ENCODE results near the gene PEX14. TPM values are rescaled to one million over a fixed set of nuclear protein-coding genes. Genes with fewer than 3 reads are reported as not detected.

The PEX14 gene
- total and polyA plus RNA-seq, 2 experiments from 2014 or later, result 10.0 to 20.9 TPM

DNA sequence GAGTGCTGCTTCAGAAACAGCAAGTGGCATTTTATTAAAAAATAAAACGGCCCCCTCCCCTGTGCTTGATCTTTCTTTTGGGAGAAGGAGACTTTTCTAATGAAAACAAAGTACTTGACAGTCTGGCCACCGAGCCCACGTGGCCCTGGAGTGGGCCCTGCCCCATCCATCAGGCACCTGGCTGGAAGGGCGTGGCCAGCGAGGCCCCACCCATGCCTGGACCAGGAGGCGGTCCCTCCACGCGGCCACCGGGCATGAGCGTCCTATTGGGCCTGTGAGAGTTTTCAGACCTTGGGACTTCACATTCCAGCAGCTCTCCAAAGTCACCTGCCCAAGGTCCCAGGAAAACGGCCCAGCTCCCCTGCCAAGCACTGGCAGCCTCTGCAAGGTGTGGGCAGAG lies 177.0 kb downstream of the PEX14 start:
- Histone ChIP-seq H3K27me3 (peaks cover 5% of the 10 kb centered on the region), H3K79me2 (no peaks in the 10 kb centered on the region), H3K4me3 (no peak overlapping the region), H3K9me3 (ENCODE audit: low read depth) (no peaks in the 10 kb centered on the region), H4K20me1 (ENCODE audit: insufficient read depth, poor library complexity, severe bottlenecking) (no peaks in the 10 kb centered on the region), H3K4me2 (no peak overlapping the region), H3K27ac (no peak overlapping the region), H2AFZ (no peak overlapping the region), H3K4me1 (ENCODE audit: insufficient read depth) (no peaks in the 10 kb centered on the region), H3K36me3 (replicated peaks; ENCODE audit: insufficient read depth, low read depth) (no peaks in the 10 kb centered on the region), H3K9me2 (replicated peaks; ENCODE audit: insufficient read depth) (no peaks in the 10 kb centered on the region)
- WGBS (ENCODE audit: low lambda C conversion rate, missing lambda C conversion rate), result 74% methylated on average over 11 of the region's 11 CpGs
- TF ChIP-seq EZH2 (IDR thresholded peaks at IDR 0.05; ENCODE audit: borderline replicate concordance) (no peak), EZH2phosphoT487 (IDR thresholded peaks at IDR 0.05; ENCODE audit: low read depth, severe bottlenecking, unreplicated experiment) (no peak)
- TF ChIP-seq, protein P1, sequence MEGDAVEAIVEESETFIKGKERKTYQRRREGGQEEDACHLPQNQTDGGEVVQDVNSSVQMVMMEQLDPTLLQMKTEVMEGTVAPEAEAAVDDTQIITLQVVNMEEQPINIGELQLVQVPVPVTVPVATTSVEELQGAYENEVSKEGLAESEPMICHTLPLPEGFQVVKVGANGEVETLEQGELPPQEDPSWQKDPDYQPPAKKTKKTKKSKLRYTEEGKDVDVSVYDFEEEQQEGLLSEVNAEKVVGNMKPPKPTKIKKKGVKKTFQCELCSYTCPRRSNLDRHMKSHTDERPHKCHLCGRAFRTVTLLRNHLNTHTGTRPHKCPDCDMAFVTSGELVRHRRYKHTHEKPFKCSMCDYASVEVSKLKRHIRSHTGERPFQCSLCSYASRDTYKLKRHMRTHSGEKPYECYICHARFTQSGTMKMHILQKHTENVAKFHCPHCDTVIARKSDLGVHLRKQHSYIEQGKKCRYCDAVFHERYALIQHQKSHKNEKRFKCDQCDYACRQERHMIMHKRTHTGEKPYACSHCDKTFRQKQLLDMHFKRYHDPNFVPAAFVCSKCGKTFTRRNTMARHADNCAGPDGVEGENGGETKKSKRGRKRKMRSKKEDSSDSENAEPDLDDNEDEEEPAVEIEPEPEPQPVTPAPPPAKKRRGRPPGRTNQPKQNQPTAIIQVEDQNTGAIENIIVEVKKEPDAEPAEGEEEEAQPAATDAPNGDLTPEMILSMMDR (IDR thresholded peaks at IDR 0.05; ENCODE audit: poor library complexity), result no peak
- no peak for DNase-seq (ENCODE audit: low spot score)

DNA sequence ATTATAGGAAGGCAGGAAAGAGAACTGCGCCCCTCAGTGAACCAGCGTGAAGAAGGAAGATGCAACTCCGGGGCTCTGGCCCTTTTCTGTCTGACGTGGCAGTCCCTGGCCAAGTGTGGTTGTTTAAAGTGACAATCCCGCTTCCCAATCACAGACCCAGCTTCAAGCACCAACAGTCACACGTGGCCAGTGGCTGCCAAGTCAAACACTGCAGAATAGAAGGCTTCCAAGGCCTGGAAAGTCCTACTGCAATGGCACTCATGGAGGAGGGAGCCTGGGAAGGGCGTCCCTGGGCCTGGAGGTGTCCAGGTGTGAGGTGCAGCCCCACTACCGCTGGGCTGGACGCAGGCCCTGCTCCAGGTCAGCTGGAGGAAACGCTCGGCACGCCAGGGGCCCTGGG lies 177.9 kb downstream of the PEX14 start:
- no peaks in the 10 kb centered on the region for H3K4me1 ChIP-seq (ENCODE audit: insufficient read depth)
- no peaks in the 10 kb centered on the region for H3K79me2 ChIP-seq
- peaks cover 5% of the 10 kb centered on the region for H3K27me3 ChIP-seq
- 91% methylated on average over 12 of the region's 12 CpGs for WGBS (ENCODE audit: low lambda C conversion rate, missing lambda C conversion rate)
- H3K36me3 ChIP-seq (replicated peaks; ENCODE audit: insufficient read depth, low read depth), result no peaks in the 10 kb centered on the region
- no peaks in the 10 kb centered on the region for H3K9me3 ChIP-seq (ENCODE audit: low read depth)
- H3K4me2 ChIP-seq, result no peak overlapping the region
- no peak for TF ChIP-seq EZH2phosphoT487 (IDR thresholded peaks at IDR 0.05; ENCODE audit: low read depth, severe bottlenecking, unreplicated experiment)
- TF ChIP-seq, protein P1 (IDR thresholded peaks at IDR 0.05; ENCODE audit: poor library complexity), result no peak
- no peak for TF ChIP-seq EZH2 (IDR thresholded peaks at IDR 0.05; ENCODE audit: borderline replicate concordance)
- no peak overlapping the region for H3K27ac ChIP-seq
- H3K9me2 ChIP-seq (replicated peaks; ENCODE audit: insufficient read depth), result no peaks in the 10 kb centered on the region
- no peak overlapping the region for H3K4me3 ChIP-seq
- no peak overlapping the region for H2AFZ ChIP-seq
- H4K20me1 ChIP-seq (ENCODE audit: insufficient read depth, poor library complexity, severe bottlenecking), result no peaks in the 10 kb centered on the region
- no peak for DNase-seq (ENCODE audit: low spot score)

DNA sequence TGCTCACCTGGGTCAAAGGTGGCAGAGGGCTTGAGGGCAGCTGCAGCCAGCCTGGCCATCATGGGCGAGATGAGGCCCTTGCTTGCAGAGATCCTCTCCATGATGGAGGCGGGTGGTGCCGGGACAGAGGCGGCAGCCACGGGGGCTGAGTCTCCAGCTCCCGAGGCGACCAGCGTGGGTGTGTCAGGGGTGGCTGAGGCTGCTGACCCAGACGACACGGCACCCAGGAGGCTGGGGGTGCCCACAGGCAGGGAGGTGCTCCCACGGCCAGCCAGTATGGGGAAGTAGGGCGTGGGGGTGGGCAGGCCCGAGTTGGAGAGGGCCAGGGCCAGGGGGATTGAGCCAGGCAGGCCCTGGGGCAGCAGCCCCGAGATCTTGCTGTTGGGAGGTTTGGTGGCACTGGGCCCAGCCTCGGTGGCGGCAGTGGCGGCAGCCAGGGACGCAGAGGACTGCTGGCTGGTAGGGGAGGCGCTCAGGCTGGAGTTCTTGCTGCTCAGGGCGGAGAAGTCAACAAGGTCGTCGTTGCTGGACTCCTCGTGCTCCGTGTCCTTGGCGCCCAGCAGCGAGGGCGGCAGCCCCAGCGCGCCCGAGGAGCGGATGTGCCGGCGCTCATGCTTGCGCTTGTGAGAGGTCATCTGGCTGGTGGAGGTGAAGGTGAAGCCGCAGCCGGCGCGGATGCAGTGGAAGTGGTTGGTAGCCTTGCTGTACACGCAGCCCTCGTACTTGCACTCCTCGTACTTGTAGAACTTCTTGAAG lies 178.8 kb downstream of the PEX14 start:
- Histone ChIP-seq H4K20me1 (ENCODE audit: insufficient read depth, poor library complexity, severe bottlenecking) (no peaks in the 10 kb centered on the region), H3K9me3 (ENCODE audit: low read depth) (no peaks in the 10 kb centered on the region), H3K27me3 (peaks cover 5% of the 10 kb centered on the region), H2AFZ (no peak overlapping the region), H3K4me3 (no peak overlapping the region), H3K4me2 (no peak overlapping the region), H3K27ac (no peak overlapping the region), H3K79me2 (no peaks in the 10 kb centered on the region), H3K4me1 (ENCODE audit: insufficient read depth) (no peaks in the 10 kb centered on the region), H3K9me2 (replicated peaks; ENCODE audit: insufficient read depth) (no peaks in the 10 kb centered on the region), H3K36me3 (replicated peaks; ENCODE audit: insufficient read depth, low read depth) (no peaks in the 10 kb centered on the region)
- 95% methylated on average over 33 of the region's 41 CpGs for WGBS (ENCODE audit: low lambda C conversion rate, missing lambda C conversion rate)
- no peak for DNase-seq (ENCODE audit: low spot score)
- TF ChIP-seq, protein P1 (IDR thresholded peaks at IDR 0.05; ENCODE audit: poor library complexity), result no peak
- TF ChIP-seq EZH2 (IDR thresholded peaks at IDR 0.05; ENCODE audit: borderline replicate concordance), result no peak
- no peak for TF ChIP-seq EZH2phosphoT487 (IDR thresholded peaks at IDR 0.05; ENCODE audit: low read depth, severe bottlenecking, unreplicated experiment)

All from hepatocyte (in vitro differentiated cells).